ENCODE measurements around the gene DUSP9.
A peak's percentile ranks its signal among the peaks of the same experiment; 100 is the strongest.

The DUSP9 gene, protein sequence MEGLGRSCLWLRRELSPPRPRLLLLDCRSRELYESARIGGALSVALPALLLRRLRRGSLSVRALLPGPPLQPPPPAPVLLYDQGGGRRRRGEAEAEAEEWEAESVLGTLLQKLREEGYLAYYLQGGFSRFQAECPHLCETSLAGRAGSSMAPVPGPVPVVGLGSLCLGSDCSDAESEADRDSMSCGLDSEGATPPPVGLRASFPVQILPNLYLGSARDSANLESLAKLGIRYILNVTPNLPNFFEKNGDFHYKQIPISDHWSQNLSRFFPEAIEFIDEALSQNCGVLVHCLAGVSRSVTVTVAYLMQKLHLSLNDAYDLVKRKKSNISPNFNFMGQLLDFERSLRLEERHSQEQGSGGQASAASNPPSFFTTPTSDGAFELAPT

DNA sequence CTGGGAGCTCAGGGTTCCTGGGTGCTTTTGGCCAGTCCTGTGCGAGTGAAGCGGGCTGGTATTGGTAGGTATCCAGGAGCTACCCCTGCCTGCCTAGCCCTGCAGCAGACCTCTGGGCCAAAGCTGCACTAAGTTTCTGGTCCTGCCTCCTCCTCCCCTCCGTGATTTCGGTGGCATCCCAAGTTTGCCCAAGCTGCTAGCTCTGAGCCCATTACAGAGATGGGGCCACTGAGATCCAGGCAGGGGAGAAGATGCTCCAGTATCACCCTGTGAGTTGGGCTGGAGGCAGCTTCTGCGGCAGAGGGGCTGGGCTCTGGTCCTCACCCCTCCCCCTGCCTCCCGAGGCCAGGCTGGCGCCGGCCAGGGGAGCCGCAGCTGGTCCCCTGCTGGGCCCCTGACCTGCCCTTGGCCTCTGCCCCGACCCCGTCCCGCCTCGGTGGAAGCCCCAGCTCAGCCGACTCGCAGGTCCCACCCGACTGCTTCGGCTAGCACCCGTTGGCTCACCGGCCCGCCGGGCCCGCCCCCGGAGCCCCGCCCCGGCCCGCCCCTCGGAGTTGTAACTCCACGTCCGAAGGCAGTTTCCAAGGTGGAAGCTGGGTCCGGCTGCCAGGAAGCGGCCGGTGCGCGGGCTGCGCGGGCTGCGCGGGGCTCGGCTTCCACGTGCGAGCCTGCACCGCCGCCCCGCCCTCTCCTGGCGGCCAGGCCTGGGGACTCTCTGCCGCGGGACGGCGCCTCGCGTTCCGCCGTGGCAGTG lies at the start of gene DUSP9:
TSS of gene DUSP9 (plus strand) at position 584 of the 754 bp plus-strand sequence. CDS start 751 bp downstream, outside the sequence.
- H3K4me3 ChIP-seq (ENCODE audit: low read depth, low read length) = no peak within 1 kb of the TSS
- peaks cover 41% of the 10 kb centered on the region for H3K27me3 ChIP-seq (replicated peaks)
- H3K27ac ChIP-seq = no peak within 1 kb of the TSS
- TF ChIP-seq, protein P1, sequence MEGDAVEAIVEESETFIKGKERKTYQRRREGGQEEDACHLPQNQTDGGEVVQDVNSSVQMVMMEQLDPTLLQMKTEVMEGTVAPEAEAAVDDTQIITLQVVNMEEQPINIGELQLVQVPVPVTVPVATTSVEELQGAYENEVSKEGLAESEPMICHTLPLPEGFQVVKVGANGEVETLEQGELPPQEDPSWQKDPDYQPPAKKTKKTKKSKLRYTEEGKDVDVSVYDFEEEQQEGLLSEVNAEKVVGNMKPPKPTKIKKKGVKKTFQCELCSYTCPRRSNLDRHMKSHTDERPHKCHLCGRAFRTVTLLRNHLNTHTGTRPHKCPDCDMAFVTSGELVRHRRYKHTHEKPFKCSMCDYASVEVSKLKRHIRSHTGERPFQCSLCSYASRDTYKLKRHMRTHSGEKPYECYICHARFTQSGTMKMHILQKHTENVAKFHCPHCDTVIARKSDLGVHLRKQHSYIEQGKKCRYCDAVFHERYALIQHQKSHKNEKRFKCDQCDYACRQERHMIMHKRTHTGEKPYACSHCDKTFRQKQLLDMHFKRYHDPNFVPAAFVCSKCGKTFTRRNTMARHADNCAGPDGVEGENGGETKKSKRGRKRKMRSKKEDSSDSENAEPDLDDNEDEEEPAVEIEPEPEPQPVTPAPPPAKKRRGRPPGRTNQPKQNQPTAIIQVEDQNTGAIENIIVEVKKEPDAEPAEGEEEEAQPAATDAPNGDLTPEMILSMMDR (IDR thresholded peaks at IDR 0.05; ENCODE audit: low read depth, low read length, missing control alignments) = no peak
- in situ Hi-C loops (cut with HindIII; ENCODE audit: low pct_ligation_motif_present, low sequenced_read_pairs) = no loop called here
- DNase-seq = no peak
- H3K36me3 ChIP-seq (replicated peaks) = no peaks in the 10 kb centered on the region

DNA sequence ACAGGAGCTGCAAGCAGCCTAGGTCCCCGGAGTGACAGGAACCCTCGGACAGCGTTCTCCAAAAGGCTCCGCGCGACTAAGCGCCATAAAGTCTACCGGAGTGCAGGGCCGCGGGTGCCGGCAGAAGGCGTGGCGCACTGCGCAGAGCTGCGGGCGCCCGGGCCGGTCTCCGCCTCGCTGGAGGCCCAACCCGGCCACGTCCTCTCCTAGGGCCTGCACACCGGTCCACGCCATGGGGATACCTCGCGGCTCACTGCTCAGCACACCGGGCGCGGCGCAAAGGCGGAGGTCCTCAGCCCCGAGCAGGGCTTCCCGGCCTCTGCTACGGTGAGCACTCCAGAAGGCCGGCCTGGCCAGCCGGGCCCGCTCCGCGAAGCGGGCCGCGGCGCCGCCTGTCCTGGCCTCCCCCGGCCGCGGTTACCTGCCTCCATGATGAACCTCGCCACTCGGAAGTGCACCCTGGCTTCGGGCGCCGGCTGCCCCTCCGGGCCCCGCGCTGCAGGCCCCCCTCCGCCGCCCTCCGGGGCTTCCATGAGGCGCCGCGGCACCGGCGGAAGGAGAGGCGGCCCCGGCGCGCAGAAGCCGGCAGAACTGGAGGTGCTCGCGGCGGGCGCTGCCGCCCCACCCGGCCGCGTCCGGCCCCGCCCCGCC lies 48.3 kb upstream of the DUSP9 start, which contains the start of gene CCNQ:
TSS of gene CCNQ (minus strand) at position 599 of the 651 bp plus-strand sequence. CDS start at position 533, 66 bp downstream.
- Histone ChIP-seq H3K4me3 (ENCODE audit: low read depth, low read length) (peak within 1 kb of the TSS; percentile 68), H3K27me3 (replicated peaks) (no peaks in the 10 kb centered on the region), H3K36me3 (replicated peaks) (no peaks in the 10 kb centered on the region), H3K27ac (peak within 1 kb of the TSS; percentile 51)
- TF ChIP-seq, protein P1 (IDR thresholded peaks at IDR 0.05; ENCODE audit: low read depth, low read length, missing control alignments) = no peak
- in situ Hi-C loops (cut with HindIII; ENCODE audit: low pct_ligation_motif_present, low sequenced_read_pairs) = no loop called here
- DNase-seq = no peak

DNA sequence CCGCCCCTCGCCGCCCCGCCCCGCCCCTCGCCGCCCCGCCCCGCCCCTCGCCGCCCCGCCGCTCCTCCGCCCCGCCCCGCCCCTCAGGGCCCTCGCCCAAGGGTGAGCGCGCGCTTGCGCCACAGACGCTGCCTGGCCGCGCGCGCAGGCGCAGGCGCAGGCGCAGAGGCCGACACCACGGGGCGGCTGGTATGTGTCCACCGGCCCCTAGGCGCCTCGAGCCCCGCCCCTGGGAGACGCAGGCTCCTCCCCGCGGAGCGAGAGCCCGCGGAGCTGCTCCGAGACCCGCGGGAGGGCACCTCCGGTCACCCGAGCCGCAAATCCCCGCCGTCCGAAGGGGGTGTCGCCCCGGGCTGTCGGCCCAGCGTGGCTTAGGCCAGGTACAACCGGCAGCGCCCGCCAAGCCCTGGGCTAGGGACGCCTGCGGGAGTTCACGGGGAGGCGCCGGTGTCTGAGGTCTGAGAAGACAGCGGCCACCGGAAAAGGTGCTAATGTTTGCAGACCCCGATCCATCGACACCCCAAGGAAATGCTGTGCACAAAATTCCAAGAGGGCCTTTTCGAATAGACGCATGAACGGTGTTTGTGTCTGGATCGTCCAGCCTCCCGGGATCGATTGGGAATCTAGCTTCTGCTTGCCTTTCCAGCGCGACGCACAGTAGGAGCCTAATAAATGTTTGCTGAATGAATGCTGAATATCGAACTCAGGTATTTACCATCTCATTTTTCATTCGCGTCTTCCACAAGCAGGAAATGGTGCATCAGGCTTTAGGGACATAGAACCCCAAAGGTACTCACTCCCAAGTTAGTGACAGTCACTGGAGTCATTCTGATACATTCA lies 47.6 kb upstream of the DUSP9 start:
- no peaks in the 10 kb centered on the region for H3K36me3 ChIP-seq (replicated peaks)
- in situ Hi-C loops (cut with HindIII; ENCODE audit: low pct_ligation_motif_present, low sequenced_read_pairs) = no loop called here
- TF ChIP-seq, protein P1 (IDR thresholded peaks at IDR 0.05; ENCODE audit: low read depth, low read length, missing control alignments) = no peak
- peak; percentile 58 for DNase-seq
- H3K4me3 ChIP-seq (ENCODE audit: low read depth, low read length) = peak overlapping the region; percentile 67
- no peaks in the 10 kb centered on the region for H3K27me3 ChIP-seq (replicated peaks)
- H3K27ac ChIP-seq = no peak overlapping the region

DNA sequence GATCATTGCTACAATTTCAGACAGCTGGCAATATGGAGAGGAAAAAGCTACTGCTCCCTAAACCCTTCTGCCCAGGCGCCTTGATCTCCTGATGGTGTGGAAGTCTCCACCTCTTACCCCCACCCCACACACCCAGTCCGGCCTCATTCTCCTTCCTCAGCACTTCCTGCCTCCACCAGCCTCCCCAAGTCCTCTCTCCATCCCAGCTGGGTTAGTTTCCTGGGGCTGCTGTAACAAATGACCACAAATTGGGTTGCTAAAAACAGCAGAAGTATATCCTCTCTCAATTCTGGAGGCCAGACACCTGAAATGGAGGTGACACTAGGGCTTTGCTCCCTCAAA lies 47.0 kb upstream of the DUSP9 start:
- in situ Hi-C loops (cut with HindIII; ENCODE audit: low pct_ligation_motif_present, low sequenced_read_pairs) = no loop called here
- no peaks in the 10 kb centered on the region for H3K27me3 ChIP-seq (replicated peaks)
- peak overlapping the region; percentile 67 for H3K4me3 ChIP-seq (ENCODE audit: low read depth, low read length)
- no peaks in the 10 kb centered on the region for H3K36me3 ChIP-seq (replicated peaks)
- no peak overlapping the region for H3K27ac ChIP-seq
- no peak for DNase-seq
- TF ChIP-seq, protein P1 (IDR thresholded peaks at IDR 0.05; ENCODE audit: low read depth, low read length, missing control alignments) = no peak

DNA sequence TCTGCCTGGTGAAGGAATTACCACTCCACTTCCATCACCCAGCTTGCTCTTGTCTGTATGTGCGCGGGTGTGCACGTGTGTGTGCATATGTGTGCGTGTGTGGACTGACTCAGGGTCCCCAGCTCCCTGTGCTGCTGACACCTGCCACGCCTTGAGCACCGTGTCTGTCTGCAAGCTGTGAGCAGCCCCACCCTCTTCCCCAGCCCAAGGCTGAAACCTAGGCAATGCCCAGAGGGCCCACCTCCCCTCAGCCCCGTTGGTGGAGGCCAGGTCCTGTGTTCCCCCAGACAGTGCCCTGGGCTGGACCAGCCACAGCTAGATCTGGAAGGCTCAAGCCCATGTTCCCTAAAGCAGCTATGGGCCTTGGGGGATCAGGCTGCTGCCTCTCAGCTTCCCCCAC lies 46.1 kb upstream of the DUSP9 start:
- TF ChIP-seq, protein P1 (IDR thresholded peaks at IDR 0.05; ENCODE audit: low read depth, low read length, missing control alignments) = no peak
- H3K4me3 ChIP-seq (ENCODE audit: low read depth, low read length) = no peak overlapping the region
- H3K36me3 ChIP-seq (replicated peaks) = no peaks in the 10 kb centered on the region
- in situ Hi-C loops (cut with HindIII; ENCODE audit: low pct_ligation_motif_present, low sequenced_read_pairs) = no loop called here
- no peaks in the 10 kb centered on the region for H3K27me3 ChIP-seq (replicated peaks)
- no peak overlapping the region for H3K27ac ChIP-seq
- DNase-seq = no peak

All from brain microvascular endothelial cell (primary cell).